ENCODE measurements around the gene CSRP1.
"Not testable (repeated sequence)": the region's sequence is repeated elsewhere in the genome, so short reads cannot be mapped to it uniquely, and the experiment has no call there.

CSRP1 gene

DNA sequence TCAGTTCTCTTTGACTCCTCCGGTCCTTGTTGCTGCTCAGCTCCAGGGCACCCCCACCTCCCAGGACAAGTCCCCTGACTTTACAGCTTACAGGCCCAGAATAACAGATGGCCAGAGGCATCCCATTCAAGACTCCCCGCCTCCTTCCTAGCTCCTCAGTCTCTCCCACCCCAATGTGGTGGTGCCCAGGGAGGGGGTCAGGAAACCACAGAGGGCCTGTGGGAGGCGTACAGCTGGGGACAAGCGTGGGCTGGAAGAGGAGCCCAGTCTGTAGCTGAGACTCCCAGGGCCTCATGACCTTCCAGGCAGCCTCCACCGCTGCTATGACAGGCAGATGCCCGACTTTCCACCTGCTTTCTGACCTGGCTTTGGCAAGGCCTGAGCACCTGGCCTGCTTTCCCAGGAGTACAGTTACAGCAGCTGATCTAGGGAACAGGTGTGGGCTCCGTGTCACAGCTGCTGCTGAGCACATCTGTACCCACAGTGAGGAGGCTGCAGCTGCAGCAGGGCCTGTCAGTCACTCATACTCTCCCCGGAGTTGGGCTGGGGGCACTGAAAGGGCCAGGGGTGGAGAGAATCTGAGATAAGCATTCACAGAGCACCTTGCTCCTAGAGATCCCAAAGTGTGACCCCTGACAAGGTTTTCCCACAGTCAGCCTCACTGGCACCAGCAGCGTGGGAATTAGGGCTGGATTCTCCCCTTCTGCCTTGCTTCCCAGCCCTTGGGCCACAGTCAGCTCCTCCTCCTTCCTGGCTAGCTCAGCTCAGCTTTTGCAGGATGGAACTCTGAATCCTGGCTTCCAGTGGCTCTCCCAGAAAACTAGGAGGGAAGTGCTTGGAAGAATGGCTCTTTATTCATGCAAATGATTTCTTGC is 24.9 kb upstream of the CSRP1 start:
- ATAC-seq (replicated peaks) (no peak), DNase-seq (no peak)
- Mint-ChIP-seq H3K36me3 (ENCODE audit: insufficient read depth) (no peaks in the 10 kb centered on the region), H3K4me3 (no peak overlapping the region), H3K27ac (no peak overlapping the region), H3K4me1 (ENCODE audit: low read depth in 2 of 2) (peaks cover 0 to 2% of the 10 kb centered on the region in 2 donors), H3K9me3 (no peaks in the 10 kb centered on the region), H3K27me3 (peaks cover 28 to 38% of the 10 kb centered on the region in 2 donors)

DNA sequence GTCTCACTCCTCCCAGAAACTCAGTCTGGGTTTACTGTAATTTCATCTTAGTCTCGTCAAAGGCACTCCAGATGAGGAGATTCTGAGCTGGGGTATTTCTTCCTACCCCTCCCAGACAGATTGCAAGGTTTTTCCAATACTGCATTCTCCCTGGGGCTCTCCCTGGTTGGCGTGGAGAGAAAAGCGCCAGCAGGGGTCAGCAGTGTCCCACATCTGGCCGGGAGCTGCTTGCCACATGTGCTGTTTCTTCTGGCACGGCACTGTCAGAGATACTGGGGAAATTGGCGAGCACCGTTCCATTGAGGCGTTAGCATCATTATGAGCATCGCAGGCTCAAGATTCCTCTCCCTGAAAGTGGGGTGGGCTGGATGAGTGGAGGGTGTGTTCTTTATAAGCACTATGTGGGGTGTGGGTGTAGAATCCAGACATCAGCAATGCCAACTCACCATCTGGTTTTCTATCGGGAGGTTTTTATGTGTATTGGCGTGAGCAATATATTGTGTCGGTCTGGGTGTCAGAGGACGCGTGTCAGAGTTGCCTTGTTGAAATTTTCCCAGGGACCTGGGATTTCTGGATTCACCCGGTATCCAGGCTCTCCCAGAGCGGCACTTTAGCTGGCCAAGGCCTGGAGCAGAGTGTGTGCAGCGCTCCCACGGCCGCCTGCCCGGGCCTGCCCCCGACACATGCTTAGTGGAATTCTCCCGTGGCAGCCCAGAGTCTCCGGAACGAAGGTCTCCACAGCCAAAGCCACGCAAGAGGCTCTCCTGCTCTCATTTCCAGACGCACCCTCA is 24.0 kb upstream of the CSRP1 start:
- no peaks in the 10 kb centered on the region for H3K9me3 Mint-ChIP-seq
- no peak for DNase-seq
- H3K4me1 Mint-ChIP-seq (ENCODE audit: low read depth in 2 of 2) = peaks cover 0 to 2% of the 10 kb centered on the region in 2 donors
- H3K27me3 Mint-ChIP-seq = peaks cover 19 to 29% of the 10 kb centered on the region in 2 donors
- H3K36me3 Mint-ChIP-seq (ENCODE audit: insufficient read depth) = no peaks in the 10 kb centered on the region
- no peak overlapping the region for H3K27ac Mint-ChIP-seq
- no peak for ATAC-seq (replicated peaks)
- H3K4me3 Mint-ChIP-seq = no peak overlapping the region

DNA sequence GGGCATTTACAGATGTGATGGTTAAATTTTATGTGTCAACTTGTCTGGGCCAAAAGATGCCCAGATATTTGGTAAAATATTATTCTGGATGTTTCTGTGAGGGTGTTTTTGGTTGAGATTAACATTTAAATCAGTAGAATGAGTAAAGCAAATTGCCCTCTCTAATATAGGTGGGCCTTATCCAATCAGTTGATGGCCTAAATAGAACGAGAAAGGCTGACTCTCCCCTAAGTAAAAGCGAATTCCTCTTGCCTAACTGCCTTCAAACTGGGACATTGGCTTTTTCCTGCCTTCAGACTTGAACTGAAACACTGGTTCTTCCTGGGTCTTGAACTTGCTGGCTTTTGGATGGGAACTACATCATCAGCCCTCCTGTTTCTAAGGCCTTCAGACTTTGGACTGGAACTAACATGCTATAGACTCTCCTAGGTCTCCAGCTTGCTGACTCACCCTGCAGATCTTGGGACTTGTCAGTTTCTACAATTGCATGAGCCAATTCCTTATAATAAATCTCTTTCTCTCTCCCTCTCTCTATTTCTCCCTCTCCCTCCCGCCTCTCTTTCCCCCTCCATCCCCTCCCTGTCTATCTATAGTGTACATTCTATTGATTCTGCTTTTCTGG is 21.8 kb upstream of the CSRP1 start:
- no peaks in the 10 kb centered on the region for H3K9me3 Mint-ChIP-seq
- peaks cover 2 to 3% of the 10 kb centered on the region in 2 donors for H3K4me1 Mint-ChIP-seq (ENCODE audit: low read depth in 2 of 2)
- H3K27me3 Mint-ChIP-seq = peaks cover 9 to 15% of the 10 kb centered on the region in 2 donors
- ATAC-seq (replicated peaks) (no peak), DNase-seq (no peak)
- H3K27ac Mint-ChIP-seq = no peak overlapping the region
- H3K4me3 Mint-ChIP-seq = no peak overlapping the region
- no peaks in the 10 kb centered on the region for H3K36me3 Mint-ChIP-seq (ENCODE audit: insufficient read depth)

DNA sequence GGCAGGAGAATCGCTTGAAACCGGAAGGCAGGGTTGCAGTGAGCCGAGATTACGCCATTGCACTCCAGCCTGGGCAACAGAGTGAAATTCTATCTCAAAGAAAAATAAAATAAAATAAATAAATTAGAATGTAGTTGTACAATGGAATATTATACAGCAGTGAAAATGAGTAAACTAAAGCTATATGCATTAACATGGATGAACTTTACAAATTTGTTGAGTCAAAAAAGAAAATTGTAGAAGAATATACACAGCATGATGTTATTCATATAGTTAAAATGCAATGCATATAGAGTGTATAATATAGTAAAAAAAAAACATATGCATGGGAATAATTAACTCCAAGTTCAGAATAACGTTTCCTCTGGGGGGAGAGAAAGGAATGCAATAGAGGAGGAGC is 21.0 kb upstream of the CSRP1 start:
- Mint-ChIP-seq H3K27me3 (peaks cover 8 to 14% of the 10 kb centered on the region in 2 donors), H3K4me3 (no peak overlapping the region), H3K4me1 (ENCODE audit: low read depth in 2 of 2) (peaks cover 2 to 3% of the 10 kb centered on the region in 2 donors), H3K27ac (no peak overlapping the region), H3K36me3 (ENCODE audit: insufficient read depth) (no peaks in the 10 kb centered on the region), H3K9me3 (no peaks in the 10 kb centered on the region)
- ATAC-seq (replicated peaks) = no peak
- DNase-seq = no peak

DNA sequence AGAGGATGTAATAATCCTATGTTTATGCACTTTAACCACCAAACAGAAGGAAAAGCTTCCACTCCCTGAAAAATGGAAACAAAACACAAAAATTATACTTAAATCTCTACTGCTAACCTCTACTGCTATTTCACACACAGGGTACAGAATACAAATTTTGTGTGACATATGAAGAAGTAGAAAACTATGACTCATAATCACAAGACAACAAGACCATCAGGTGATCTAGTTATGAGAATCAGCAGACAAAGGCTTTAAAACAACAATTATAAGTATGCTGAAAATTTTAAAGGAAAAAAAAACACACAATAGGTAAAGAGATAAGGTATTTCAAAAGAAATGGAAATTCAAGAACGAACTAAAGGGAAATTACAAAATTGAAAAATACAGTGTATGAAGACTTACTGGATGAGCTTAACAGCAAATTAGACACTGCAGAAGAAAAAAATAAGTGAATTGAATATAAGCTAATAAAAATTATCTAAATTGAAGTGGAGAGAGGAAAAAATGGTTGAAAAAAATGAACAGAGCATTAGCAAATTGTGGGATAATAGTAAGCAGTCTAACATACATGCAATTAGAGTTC is 18.4 kb upstream of the CSRP1 start:
- Mint-ChIP-seq H3K4me3 (no peak overlapping the region), H3K27ac (no peak overlapping the region), H3K4me1 (ENCODE audit: low read depth in 2 of 2) (peaks cover 0 to 3% of the 10 kb centered on the region in 2 donors), H3K9me3 (no peaks in the 10 kb centered on the region), H3K27me3 (no peaks in the 10 kb centered on the region), H3K36me3 (ENCODE audit: insufficient read depth) (peaks cover 9% of the 10 kb centered on the region)
- DNase-seq = no peak
- no peak for ATAC-seq (replicated peaks)

DNA sequence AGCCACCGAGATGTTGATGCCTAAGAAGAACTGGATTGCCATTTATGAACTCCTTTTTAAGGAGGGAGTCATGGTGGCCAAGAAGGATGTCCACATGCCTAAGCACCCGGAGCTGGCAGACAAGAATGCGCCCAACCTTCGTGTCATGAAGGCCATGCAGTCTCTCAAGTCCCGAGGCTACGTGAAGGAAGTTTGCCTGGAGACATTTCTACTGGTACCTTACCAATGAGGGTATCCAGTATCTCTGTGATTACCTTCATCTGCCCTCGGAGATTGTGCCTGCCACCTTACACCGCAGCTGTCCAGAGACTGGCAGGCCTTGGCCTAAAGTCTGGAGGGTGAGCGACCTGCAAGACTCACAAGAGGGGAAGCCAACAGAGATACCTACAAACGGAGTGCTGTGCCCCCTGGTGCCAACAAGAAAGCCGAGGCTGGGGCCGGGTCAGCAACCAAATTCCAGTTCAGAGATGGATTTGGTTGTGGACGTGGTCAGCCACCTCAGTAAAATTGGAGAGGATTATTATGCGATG is 13.2 kb upstream of the CSRP1 start:
- ATAC-seq (replicated peaks); H3K27me3 Mint-ChIP-seq; H3K27ac Mint-ChIP-seq; H3K4me3 Mint-ChIP-seq; DNase-seq; H3K36me3 Mint-ChIP-seq (ENCODE audit: insufficient read depth); H3K9me3 Mint-ChIP-seq; H3K4me1 Mint-ChIP-seq (ENCODE audit: low read depth in 2 of 2): not testable (repeated sequence)

DNA sequence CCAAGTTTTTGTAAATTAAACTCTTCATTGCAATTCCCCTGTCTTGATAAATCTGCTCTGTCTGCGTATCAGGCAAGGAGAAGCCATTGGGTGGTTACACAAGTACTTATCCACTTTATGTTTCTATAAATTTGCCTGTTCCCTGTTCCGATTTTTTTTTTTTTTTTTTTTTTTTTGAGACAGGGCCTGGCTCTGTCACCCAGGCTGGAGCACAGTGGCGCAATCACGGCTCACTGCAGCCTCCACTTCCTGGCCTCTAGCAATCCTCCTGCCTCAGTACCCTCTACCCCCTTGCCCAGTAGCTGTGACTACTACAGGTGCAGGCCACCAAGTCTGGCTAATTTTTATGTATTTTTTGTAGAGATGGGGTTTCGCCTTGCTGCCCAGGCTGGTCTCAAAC is 11.1 kb upstream of the CSRP1 start:
- ATAC-seq (replicated peaks) (no peak), DNase-seq (no peak)
- Mint-ChIP-seq H3K36me3 (ENCODE audit: insufficient read depth) (peaks cover 9% of the 10 kb centered on the region), H3K9me3 (no peaks in the 10 kb centered on the region), H3K4me1 (ENCODE audit: low read depth in 2 of 2) (no peaks in the 10 kb centered on the region), H3K27ac (no peak overlapping the region), H3K27me3 (no peaks in the 10 kb centered on the region), H3K4me3 (no peak overlapping the region)

DNA sequence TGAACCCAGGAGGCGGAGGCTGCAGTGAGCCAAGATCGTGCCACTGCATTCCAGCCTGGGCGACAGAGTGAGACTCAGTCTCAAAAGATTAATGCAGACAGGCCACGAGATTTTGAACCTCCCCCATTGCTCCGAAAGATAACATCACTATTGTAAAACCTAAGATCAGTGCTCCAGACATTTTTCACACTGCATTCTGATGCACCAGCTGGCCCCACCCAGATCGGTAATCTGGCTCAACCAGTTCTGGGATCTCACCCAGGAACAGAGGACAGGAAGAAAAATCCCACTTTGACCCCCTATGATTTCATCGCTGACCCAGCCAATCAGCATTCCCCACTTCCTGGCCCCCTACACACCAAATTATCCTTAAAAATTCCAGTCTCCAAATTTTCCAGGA is 10.7 kb upstream of the CSRP1 start:
- no peaks in the 10 kb centered on the region for H3K9me3 Mint-ChIP-seq
- no peak for ATAC-seq (replicated peaks)
- no peaks in the 10 kb centered on the region for H3K27me3 Mint-ChIP-seq
- no peak overlapping the region for H3K4me3 Mint-ChIP-seq
- no peak overlapping the region for H3K27ac Mint-ChIP-seq
- peaks cover 9% of the 10 kb centered on the region for H3K36me3 Mint-ChIP-seq (ENCODE audit: insufficient read depth)
- H3K4me1 Mint-ChIP-seq (ENCODE audit: low read depth in 2 of 2) = no peaks in the 10 kb centered on the region
- DNase-seq = no peak

DNA sequence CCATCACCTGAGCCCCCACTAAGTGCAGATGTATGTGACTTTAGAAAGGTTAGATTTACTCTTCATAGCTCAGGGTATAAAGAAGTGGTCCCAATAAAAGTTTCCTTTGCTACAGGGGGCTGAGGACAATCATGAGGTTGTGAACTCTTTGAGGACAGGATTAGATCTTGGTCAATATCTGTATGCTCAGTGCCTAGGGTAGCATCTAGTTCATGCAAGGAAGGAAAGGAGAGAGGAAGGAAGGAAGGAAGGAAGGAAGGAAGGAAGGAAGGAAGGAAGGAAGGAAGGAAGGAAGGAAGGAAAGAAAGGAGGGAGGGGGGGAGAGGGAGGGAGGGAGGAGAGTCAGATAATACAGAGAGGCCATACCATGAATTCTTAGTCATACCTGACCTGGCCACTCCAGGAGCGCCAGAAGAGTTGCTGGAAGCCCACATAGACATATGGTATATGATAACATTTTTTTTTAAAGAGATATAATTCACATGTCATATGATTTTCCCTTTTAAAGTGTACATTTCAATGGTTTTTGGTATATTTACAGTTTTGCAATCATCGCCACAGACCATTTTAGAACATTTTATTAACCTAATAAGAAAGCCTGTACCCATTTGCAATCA is 9.7 kb upstream of the CSRP1 start:
- DNase-seq (no peak), ATAC-seq (replicated peaks) (no peak)
- H3K9me3 Mint-ChIP-seq = no peaks in the 10 kb centered on the region
- H3K4me3 Mint-ChIP-seq = no peak overlapping the region
- no peaks in the 10 kb centered on the region for H3K4me1 Mint-ChIP-seq (ENCODE audit: low read depth in 2 of 2)
- no peak overlapping the region for H3K27ac Mint-ChIP-seq
- H3K36me3 Mint-ChIP-seq (ENCODE audit: insufficient read depth) = peaks cover 4% of the 10 kb centered on the region
- no peaks in the 10 kb centered on the region for H3K27me3 Mint-ChIP-seq

DNA sequence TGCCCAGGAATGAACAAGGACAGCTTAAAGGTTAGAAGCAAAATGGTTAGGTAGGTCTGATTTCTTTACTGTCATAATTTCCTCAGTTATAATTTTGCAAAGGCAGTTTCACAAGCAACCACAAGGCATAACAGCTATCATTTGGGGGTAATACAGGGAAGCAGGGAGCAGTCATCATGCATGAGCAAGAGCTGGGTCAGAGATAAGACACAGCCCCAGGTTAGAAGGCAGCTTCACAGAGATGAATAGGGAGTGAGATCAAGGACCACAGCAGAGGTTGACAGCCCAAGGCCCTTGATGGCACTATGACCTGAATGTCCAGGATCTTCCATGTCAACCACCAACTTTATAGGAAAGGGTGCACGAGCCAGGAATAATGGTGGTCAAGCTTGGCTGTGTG is 9.0 kb upstream of the CSRP1 start:
- DNase-seq (no peak), ATAC-seq (replicated peaks) (no peak)
- H3K4me3 Mint-ChIP-seq = no peak overlapping the region
- no peaks in the 10 kb centered on the region for H3K36me3 Mint-ChIP-seq (ENCODE audit: insufficient read depth)
- H3K27me3 Mint-ChIP-seq = no peaks in the 10 kb centered on the region
- H3K27ac Mint-ChIP-seq = no peak overlapping the region
- H3K4me1 Mint-ChIP-seq (ENCODE audit: low read depth in 2 of 2) = no peaks in the 10 kb centered on the region
- no peaks in the 10 kb centered on the region for H3K9me3 Mint-ChIP-seq

DNA sequence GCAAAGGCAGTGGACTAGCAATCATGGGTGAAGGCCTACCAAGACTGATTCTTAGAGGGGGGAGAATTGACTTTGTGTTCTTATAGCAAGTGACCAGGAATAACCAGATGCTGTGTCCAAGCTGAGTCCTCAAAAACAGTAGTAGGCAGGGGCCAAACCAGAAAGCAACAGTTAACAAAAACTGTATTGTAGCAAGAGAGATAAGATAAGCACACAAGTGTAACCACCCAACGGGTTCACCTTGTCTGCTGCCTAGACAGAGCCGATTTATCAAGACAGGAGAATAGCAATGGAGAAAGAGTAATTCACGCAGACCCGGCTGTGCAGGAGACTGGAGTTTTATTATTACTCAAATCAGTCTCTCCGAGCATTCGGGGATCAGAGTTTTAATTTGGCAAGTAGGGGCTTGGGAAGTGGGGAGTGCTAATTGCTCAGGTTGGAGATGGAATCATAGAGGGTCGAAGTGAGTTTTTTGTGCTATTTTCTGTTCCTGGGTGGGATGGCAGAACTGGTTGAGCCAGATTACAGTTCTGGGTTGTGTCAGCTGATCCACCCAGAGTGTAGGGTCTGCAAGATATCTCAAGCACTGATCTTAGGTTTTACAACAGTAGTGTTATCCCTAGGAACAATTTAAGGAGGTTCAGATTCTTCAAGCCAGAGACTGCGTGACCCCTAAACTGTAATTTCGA is 8.3 kb upstream of the CSRP1 start:
- Mint-ChIP-seq H3K36me3 (ENCODE audit: insufficient read depth) (no peaks in the 10 kb centered on the region), H3K4me1 (ENCODE audit: low read depth in 2 of 2) (no peaks in the 10 kb centered on the region), H3K9me3 (no peaks in the 10 kb centered on the region), H3K27me3 (no peaks in the 10 kb centered on the region), H3K27ac (no peak overlapping the region), H3K4me3 (no peak overlapping the region)
- ATAC-seq (replicated peaks) (no peak), DNase-seq (no peak)

DNA sequence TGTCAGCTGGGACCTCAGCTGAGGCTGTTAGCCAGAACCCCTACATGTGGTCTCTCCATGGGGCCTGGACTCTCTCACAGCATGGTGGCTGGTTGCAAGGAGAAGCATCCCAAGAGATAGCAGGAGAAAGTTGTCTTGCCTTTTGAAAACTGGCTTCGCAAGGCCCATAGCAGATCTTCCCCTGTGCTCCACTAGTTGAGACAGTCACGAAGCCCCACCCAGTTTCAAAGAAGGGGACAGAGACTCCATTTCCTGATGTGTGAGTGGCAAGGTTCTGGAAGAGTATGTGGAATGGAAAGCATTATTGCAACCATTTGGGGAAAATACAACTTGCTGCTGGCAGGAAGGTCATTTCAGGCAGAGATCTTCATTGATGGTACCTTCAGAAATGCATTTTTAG is 7.5 kb upstream of the CSRP1 start:
- no peaks in the 10 kb centered on the region for H3K27me3 Mint-ChIP-seq
- H3K9me3 Mint-ChIP-seq = no peaks in the 10 kb centered on the region
- H3K4me3 Mint-ChIP-seq = no peak overlapping the region
- peaks cover 0 to 2% of the 10 kb centered on the region in 2 donors for H3K4me1 Mint-ChIP-seq (ENCODE audit: low read depth in 2 of 2)
- no peak overlapping the region for H3K27ac Mint-ChIP-seq
- ATAC-seq (replicated peaks) = no peak
- DNase-seq = no peak
- H3K36me3 Mint-ChIP-seq (ENCODE audit: insufficient read depth) = no peaks in the 10 kb centered on the region
